IMR-90 (cell line): Measurements from ENCODE around the gene MYCBP2. TPM values are rescaled to one million over a fixed set of nuclear protein-coding genes. Genes with fewer than 3 reads are reported as not detected.
"Not testable (repeated sequence)": the region's sequence is repeated elsewhere in the genome, so short reads cannot be mapped to it uniquely, and the experiment has no call there.

Source experiments
- ATAC-seq: fragments of 200-7000 bp; cut with Tn5 transposase; 2 replicates; pipeline ENCODE4 v1.9.1; 2020; ENCODE audit warnings: low read depth, mild to moderate bottlenecking, moderate library complexity
- BruUV-seq: library from RNA; stranded (reverse); fragments of 400-500 nt; replicated peaks from 2 replicates; lab custom pipeline; 2021; lab: Mats Ljungman, UMichigan
- CTCF ChIA-PET: fragments of 300-600 bp; formaldehyde crosslinking; extraction: SDS; loops from one replicate; lab custom pipeline; 2021; ENCODE audit warnings: antibody characterized with exemption; lab: Yijun Ruan, JAX
- POLR2A ChIA-PET: fragments of 300-600 bp; sonication (Branson Sonifier 250); formaldehyde crosslinking; loops from one replicate; lab custom pipeline; 2022; ENCODE audit warnings: antibody characterized with exemption; ENCODE audit not compliant: unreplicated experiment; lab: Charles Lee
- DNase-seq: peaks from one replicate; pipeline ENCODE4 v3.0.0; 2013
- H2AFZ ChIP-seq: replicated peaks from 2 replicates; pipeline ENCODE3; 2013; ENCODE audit warnings: low read length, mild to moderate bottlenecking; ENCODE audit not compliant: poor library complexity
- H2AK5ac ChIP-seq: 2 replicates; pipeline ENCODE4 v1.6.1; 2013; ENCODE audit warnings: low read depth, low read length, inconsistent platforms
- H2AK9ac ChIP-seq: replicated peaks from 2 replicates; pipeline ENCODE3; 2013; ENCODE audit warnings: mild to moderate bottlenecking, low read depth, low read length, moderate library complexity; ENCODE audit not compliant: poor library complexity
- H2BK120ac ChIP-seq: 2 replicates; pipeline ENCODE4 v1.6.1; 2013; ENCODE audit warnings: low read depth, low read length, inconsistent platforms
- H2BK15ac ChIP-seq: 3 replicates; pipeline ENCODE4 v1.6.1; 2013; ENCODE audit warnings: low read depth, low read length, inconsistent platforms
- H2BK20ac ChIP-seq: 2 replicates; pipeline ENCODE4 v1.6.1; 2013; ENCODE audit warnings: low read depth, mild to moderate bottlenecking, inconsistent platforms, low read length, moderate library complexity
- H2BK5ac ChIP-seq: 2 replicates; pipeline ENCODE4 v1.6.1; 2013; ENCODE audit warnings: mild to moderate bottlenecking, low read depth, low read length, inconsistent platforms; ENCODE audit not compliant: poor library complexity, severe bottlenecking
- H3K14ac ChIP-seq: replicated peaks from 2 replicates; pipeline ENCODE4 v1.6.1; 2013; ENCODE audit warnings: low read depth, low read length, inconsistent platforms
- H3K18ac ChIP-seq: 2 replicates; pipeline ENCODE4 v1.6.1; 2013; ENCODE audit warnings: low read depth, low read length, control low read depth
- H3K23ac ChIP-seq: 2 replicates; pipeline ENCODE4 v1.6.1; 2013; ENCODE audit warnings: low read depth, low read length, inconsistent platforms
- H3K27ac ChIP-seq: 2 replicates; pipeline ENCODE4 v1.5.1; 2013; ENCODE audit warnings: mild to moderate bottlenecking, control low read depth, low read length; ENCODE audit not compliant: insufficient read depth
- H3K27me3 ChIP-seq: 2 replicates; pipeline ENCODE4 v1.6.1; 2013; ENCODE audit warnings: low read length; ENCODE audit not compliant: control insufficient read depth, insufficient read depth
- H3K36me3 ChIP-seq: 2 replicates; pipeline ENCODE4 v1.6.1; 2013; ENCODE audit warnings: low read length, mixed read lengths; ENCODE audit not compliant: control insufficient read depth, insufficient read depth
- H3K4ac ChIP-seq: 2 replicates; pipeline ENCODE4 v1.6.1; 2013; ENCODE audit warnings: low read depth, low read length, inconsistent platforms
- H3K4me1 ChIP-seq: 2 replicates; pipeline ENCODE4 v1.6.1; 2013; ENCODE audit warnings: low read length, mixed read lengths; ENCODE audit not compliant: control insufficient read depth, insufficient read depth
- H3K4me2 ChIP-seq: 2 replicates; pipeline ENCODE4 v1.6.1; 2013; ENCODE audit warnings: low read depth, mild to moderate bottlenecking, control low read depth, low read length, moderate library complexity
- H3K4me3 ChIP-seq: 2 replicates; pipeline ENCODE4 v1.5.1; 2013; ENCODE audit warnings: low read depth, mild to moderate bottlenecking, control low read depth, low read length, moderate library complexity; ENCODE audit not compliant: insufficient read depth
- H3K56ac ChIP-seq: 2 replicates; pipeline ENCODE4 v1.6.1; 2013; ENCODE audit warnings: low read length, inconsistent platforms; ENCODE audit not compliant: insufficient read depth; ENCODE audit errors: extremely low read depth
- H3K79me1 ChIP-seq, 2 experiments: 2 replicates each; pipeline ENCODE4 v1.6.1; 2013; ENCODE audit warnings: low read length in 2 of 2, inconsistent platforms in 1 of 2, low read depth in 1 of 2
- H3K9ac ChIP-seq: 2 replicates; pipeline ENCODE4 v1.6.1; 2013; ENCODE audit warnings: low read depth, low read length, control low read depth
- H3K9me1 ChIP-seq: 2 replicates; pipeline ENCODE4 v1.6.1; 2013; ENCODE audit warnings: low read length, inconsistent platforms; ENCODE audit not compliant: insufficient read depth
- H3K9me3 ChIP-seq: 2 replicates; pipeline ENCODE4 v1.6.1; 2013; ENCODE audit warnings: low read length; ENCODE audit not compliant: control insufficient read depth, insufficient read depth
- H4K20me1 ChIP-seq: 2 replicates; pipeline ENCODE4 v1.6.1; 2013; ENCODE audit warnings: low read length, inconsistent platforms; ENCODE audit not compliant: insufficient read depth
- H4K5ac ChIP-seq: 2 replicates; pipeline ENCODE4 v1.6.1; 2013; ENCODE audit warnings: mild to moderate bottlenecking, low read depth, low read length, control low read depth
- H4K8ac ChIP-seq, 2 experiments: 2 replicates each; pipeline ENCODE4 v1.6.1; 2013; ENCODE audit warnings: low read depth in 2 of 2, low read length in 2 of 2, control low read depth in 1 of 2, inconsistent platforms in 1 of 2
- H4K91ac ChIP-seq: 2 replicates; pipeline ENCODE4 v1.6.1; 2013; ENCODE audit warnings: low read depth, low read length, inconsistent platforms; ENCODE audit not compliant: insufficient read depth
- WGBS, 2 experiments: methylation state at CpG; one replicate each; pipeline versions ENCODE4 v1.1.5 to v1.1.7; 2013; ENCODE audit warnings: missing lambda C conversion rate in 2 of 2; ENCODE audit not compliant: insufficient read length in 1 of 2; ENCODE audit errors: extremely low coverage in 2 of 2; 5-methylcytosine and 5-hydroxymethylcytosine counted together
- dilution Hi-C: fragments of 300-500 bp; cut with HindIII; formaldehyde crosslinking; loops from one replicate; pipeline ENCODE4 v1.14.3; 2018; ENCODE audit warnings: low sequenced_read_pairs; ENCODE audit not compliant: unreplicated experiment
- in situ Hi-C: fragments of 300-500 bp; cut with MboI; formaldehyde crosslinking; loops from 3 replicates; pipeline ENCODE4 v1.14.3; 2019; ENCODE audit warnings: low sequenced_read_pairs, inconsistent platforms, mixed read lengths
- intact Hi-C: fragments of 100-400 bp; cut with micrococcal nuclease; formaldehyde crosslinking; loops from 2 replicates; pipeline ENCODE4 v1.10.0; 2022
- polyA plus RNA-seq, 3 experiments: library from polyadenylated mRNA; depleted of rRNA; stranded (reverse); fragments of >200 nt; gene quantifications; 2 replicates each; pipeline ENCODE4 v1.2.3, GENCODE V29; 2012; ENCODE audit warnings: low replicate concordance in 1 of 3
- total RNA-seq: library from RNA; depleted of rRNA; stranded (reverse); fragments of >200 nt; gene quantifications from 2 replicates; pipeline ENCODE4 v1.2.3, GENCODE V29; 2012

The MYCBP2 gene
- total and polyA plus RNA-seq, 2 of the 4 experiments (the other 2 are of a cell fraction), result 20.1 to 43.2 TPM

GRCh38 chr13:77347351-77347750, 20.5 kb upstream of the MYCBP2 start:
- H3K9me1 ChIP-seq, H4K8ac ChIP-seq, H3K9ac ChIP-seq, H3K4me2 ChIP-seq, H3K9me3 ChIP-seq, H3K27ac ChIP-seq, H3K4ac ChIP-seq, H2AFZ ChIP-seq, DNase-seq, H2AK5ac ChIP-seq, H2BK120ac ChIP-seq, H4K5ac ChIP-seq, BruUV-seq, H3K4me3 ChIP-seq, intact Hi-C loops, H4K91ac ChIP-seq, H4K20me1 ChIP-seq, CTCF ChIA-PET, H3K79me1 ChIP-seq, H3K27me3 ChIP-seq, H3K14ac ChIP-seq, H2BK20ac ChIP-seq, in situ Hi-C loops, ATAC-seq, H3K23ac ChIP-seq, H2AK9ac ChIP-seq, H3K4me1 ChIP-seq, H3K18ac ChIP-seq, dilution Hi-C loops, H2BK5ac ChIP-seq, H3K36me3 ChIP-seq, H2BK15ac ChIP-seq, POLR2A ChIA-PET, H3K56ac ChIP-seq: not testable (repeated sequence)
- WGBS, 2 experiments, result no CpG with 5 or more reads among the region's 3 CpGs
